Activated CD4-positive, alpha-beta memory T cell treated with anti-CD3 and anti-CD28 coated beads for 36 hours (primary cell): ENCODE data around the gene SEMA6D. TPM values are rescaled to one million over a fixed set of nuclear protein-coding genes. Genes with fewer than 3 reads are reported as not detected.

Experiments
- CTCF ChIA-PET: fragments of 350-600 bp; sonication (Branson Sonifier 250); formaldehyde crosslinking; loops from one replicate; lab custom pipeline; 2021; ENCODE audit warnings: antibody characterized with exemption, inconsistent platforms; lab: Charles Lee
- POLR2A ChIA-PET: fragments of 350-600 bp; sonication (Branson Sonifier 250); formaldehyde crosslinking; loops from one replicate; lab custom pipeline; 2021; ENCODE audit warnings: antibody characterized with exemption; lab: Charles Lee
- DNase-seq: peaks from one replicate; pipeline ENCODE4 v3.0.0-alpha.2; 2020
- H3K27ac Mint-ChIP-seq: one replicate; pipeline ENCODE4 v1.8.0; 2021; ENCODE audit warnings: mixed read lengths
- H3K27me3 Mint-ChIP-seq: one replicate; pipeline ENCODE4 v1.8.0; 2021; ENCODE audit warnings: mixed read lengths
- H3K36me3 Mint-ChIP-seq: one replicate; pipeline ENCODE4 v1.8.0; 2021; ENCODE audit warnings: mixed read lengths
- H3K4me1 Mint-ChIP-seq: one replicate; pipeline ENCODE4 v1.8.0; 2021; ENCODE audit warnings: low read depth, mixed read lengths
- H3K4me3 Mint-ChIP-seq: one replicate; pipeline ENCODE4 v1.8.0; 2021; ENCODE audit warnings: mild to moderate bottlenecking, mixed read lengths
- H3K9me3 Mint-ChIP-seq: one replicate; pipeline ENCODE4 v1.8.0; 2021; ENCODE audit warnings: mixed read lengths
- intact Hi-C: fragments of 100-400 bp; cut with micrococcal nuclease; formaldehyde crosslinking; loops from one replicate; pipeline ENCODE4 v1.15.1; 2023
- total RNA-seq, 2 experiments: library from RNA; stranded (reverse); gene quantifications; one replicate each; pipeline ENCODE4 v1.2.3, GENCODE V29; 2021

SEMA6D gene
- total RNA-seq, 2 experiments from 2014 or later, result not detected

- POLR2A ChIA-PET, result no interaction called here
- no peak for DNase-seq
- no peaks in the 10 kb centered on the region for H3K4me1 Mint-ChIP-seq
- H3K4me3 Mint-ChIP-seq, result no peak overlapping the region
- peaks cover 3% of the 10 kb centered on the region for H3K27me3 Mint-ChIP-seq
- intact Hi-C loops, result no loop called here
- H3K36me3 Mint-ChIP-seq, result no peaks in the 10 kb centered on the region
- CTCF ChIA-PET, result no interaction called here
- no peak overlapping the region for H3K27ac Mint-ChIP-seq
- no peaks in the 10 kb centered on the region for H3K9me3 Mint-ChIP-seq
Observed at GRCh38 chr15:47796830-47797229, 79.5 kb downstream of the SEMA6D start.

- POLR2A ChIA-PET, result no interaction called here
- no peak overlapping the region for H3K27ac Mint-ChIP-seq
- no peak overlapping the region for H3K4me3 Mint-ChIP-seq
- H3K9me3 Mint-ChIP-seq, result no peaks in the 10 kb centered on the region
- intact Hi-C loops, result no loop called here
- no peaks in the 10 kb centered on the region for H3K36me3 Mint-ChIP-seq
- H3K4me1 Mint-ChIP-seq, result no peaks in the 10 kb centered on the region
- DNase-seq, result no peak
- CTCF ChIA-PET, result no interaction called here
- no peaks in the 10 kb centered on the region for H3K27me3 Mint-ChIP-seq
Observed at GRCh38 chr15:47801522-47801921, 84.2 kb downstream of the SEMA6D start.

DNA sequence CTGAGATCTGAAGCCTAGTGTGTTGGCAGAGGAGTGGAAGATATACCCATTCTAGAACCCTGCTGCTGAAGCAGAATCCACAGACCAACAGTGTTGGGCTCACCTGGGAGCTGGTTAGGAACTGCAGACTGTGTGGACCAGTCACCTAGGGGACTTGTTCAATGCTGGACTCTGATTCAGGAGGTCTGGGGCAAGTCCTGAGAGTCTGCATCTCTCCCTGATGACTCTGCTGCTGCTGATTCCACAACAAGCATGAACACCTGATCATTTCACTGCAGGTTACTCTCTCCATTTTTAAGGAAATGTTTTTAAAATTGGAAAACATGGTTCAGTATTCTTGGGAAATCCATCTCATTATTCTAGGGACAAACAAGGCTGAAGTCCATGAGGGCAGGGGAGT is 84.9 kb downstream of the SEMA6D start:
- Mint-ChIP-seq H3K27me3 (no peaks in the 10 kb centered on the region), H3K4me3 (no peak overlapping the region)
- CTCF ChIA-PET, result no interaction called here

DNA sequence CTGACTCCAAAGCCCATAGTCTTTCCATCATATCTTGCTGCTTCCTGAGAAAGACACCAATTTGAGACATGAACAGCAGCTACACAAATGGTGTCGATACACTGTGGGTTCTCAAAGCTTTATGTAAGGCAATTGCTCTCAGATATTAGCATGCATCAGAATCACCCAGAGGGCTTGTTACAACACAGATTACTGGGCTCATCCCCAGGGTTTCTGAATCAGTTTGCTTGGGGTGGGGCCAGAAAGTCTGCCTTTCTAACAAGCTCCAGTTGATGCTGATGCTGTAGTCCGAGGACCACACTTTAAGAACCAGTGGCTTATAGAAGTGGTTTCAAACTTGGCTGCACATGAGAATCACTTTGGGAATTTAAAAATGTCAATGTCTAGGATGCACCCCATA is 86.5 kb downstream of the SEMA6D start:
- Mint-ChIP-seq H3K27ac (no peak overlapping the region), H3K4me3 (no peak overlapping the region), H3K4me1 (no peaks in the 10 kb centered on the region), H3K9me3 (no peaks in the 10 kb centered on the region), H3K36me3 (no peaks in the 10 kb centered on the region), H3K27me3 (no peaks in the 10 kb centered on the region)
- POLR2A ChIA-PET, result no interaction called here
- no peak for DNase-seq
- CTCF ChIA-PET, result no interaction called here
- intact Hi-C loops, result no loop called here

More for the DNA sequence above, 84.9 kb downstream of the SEMA6D start:
- H3K9me3 Mint-ChIP-seq, result no peaks in the 10 kb centered on the region
- H3K4me1 Mint-ChIP-seq, result no peaks in the 10 kb centered on the region
- no peak for DNase-seq
- H3K27ac Mint-ChIP-seq, result no peak overlapping the region
- intact Hi-C loops, result no loop called here
- no peaks in the 10 kb centered on the region for H3K36me3 Mint-ChIP-seq
- POLR2A ChIA-PET, result no interaction called here

DNA sequence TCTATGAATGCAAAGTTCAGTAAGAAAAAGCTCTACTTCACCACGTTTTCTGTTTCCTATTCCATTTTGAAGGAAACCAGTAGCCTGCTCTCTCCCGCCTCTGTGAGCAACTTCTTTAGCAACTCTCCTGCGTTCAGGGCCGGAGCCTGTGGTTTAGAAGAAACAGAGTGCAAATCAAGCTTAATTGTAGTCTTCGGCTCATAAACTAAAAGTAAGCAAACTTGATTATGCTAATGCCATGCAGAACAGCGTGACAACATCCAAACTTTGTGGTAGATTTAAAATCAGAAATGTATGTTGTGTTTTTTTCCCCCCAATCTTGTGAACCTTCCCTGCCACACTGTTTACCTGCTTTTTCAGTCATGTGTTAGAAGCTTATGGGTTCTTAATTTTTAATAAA is 87.4 kb downstream of the SEMA6D start:
- ChIA-PET CTCF (no interaction called here), POLR2A (no interaction called here)
- DNase-seq, result no peak
- no peak overlapping the region for H3K27ac Mint-ChIP-seq
- no peak overlapping the region for H3K4me3 Mint-ChIP-seq
- no peaks in the 10 kb centered on the region for H3K9me3 Mint-ChIP-seq
- intact Hi-C loops, result no loop called here
- H3K4me1 Mint-ChIP-seq, result no peaks in the 10 kb centered on the region
- no peaks in the 10 kb centered on the region for H3K27me3 Mint-ChIP-seq
- no peaks in the 10 kb centered on the region for H3K36me3 Mint-ChIP-seq

DNA sequence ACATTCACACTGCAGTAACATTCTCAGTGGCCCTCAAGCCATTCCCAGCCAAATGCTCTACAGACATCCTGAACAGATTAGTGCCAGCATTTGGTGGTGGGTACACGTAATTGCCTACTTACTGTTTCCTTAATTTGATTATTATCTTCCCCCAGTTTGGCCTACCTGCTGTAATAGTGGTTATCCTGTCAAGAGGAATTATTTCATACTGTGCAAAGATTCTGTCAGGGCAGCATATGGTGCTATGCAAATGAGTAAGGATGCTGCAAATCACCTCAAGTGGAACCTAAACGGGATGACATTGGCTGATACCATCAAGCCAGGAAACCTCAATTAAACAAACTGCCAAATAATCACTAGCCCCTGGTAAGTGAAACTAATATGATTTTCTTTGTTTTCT is 88.7 kb downstream of the SEMA6D start:
- H3K36me3 Mint-ChIP-seq, result no peaks in the 10 kb centered on the region
- ChIA-PET POLR2A (no interaction called here), CTCF (no interaction called here)
- no peak overlapping the region for H3K4me3 Mint-ChIP-seq
- no peaks in the 10 kb centered on the region for H3K9me3 Mint-ChIP-seq
- no peak for DNase-seq
- H3K4me1 Mint-ChIP-seq, result no peaks in the 10 kb centered on the region
- no peak overlapping the region for H3K27ac Mint-ChIP-seq
- intact Hi-C loops, result no loop called here
- peaks cover under 1% of the 10 kb centered on the region for H3K27me3 Mint-ChIP-seq

DNA sequence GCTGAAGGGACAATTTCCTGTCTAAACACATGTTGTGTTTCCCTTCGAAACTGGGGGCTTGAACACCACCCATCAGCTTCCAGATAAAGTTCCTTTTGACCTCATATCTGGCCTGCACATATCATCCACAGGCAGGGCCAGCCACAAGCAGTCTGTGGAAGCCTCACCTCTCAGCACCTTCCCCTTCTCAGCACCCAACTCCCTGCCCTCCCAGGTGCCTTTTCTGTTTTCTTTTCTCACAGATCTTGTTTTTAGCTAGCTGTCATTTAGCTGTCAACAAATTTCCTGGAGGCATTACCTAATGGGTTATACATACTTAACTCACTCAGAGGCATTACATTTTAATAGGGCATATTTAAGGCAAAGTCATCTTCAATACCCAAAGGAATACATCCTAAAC is 93.9 kb downstream of the SEMA6D start:
- Mint-ChIP-seq H3K36me3 (no peaks in the 10 kb centered on the region), H3K9me3 (no peaks in the 10 kb centered on the region), H3K4me3 (no peak overlapping the region), H3K4me1 (peaks cover 7% of the 10 kb centered on the region), H3K27me3 (peaks cover 4% of the 10 kb centered on the region), H3K27ac (no peak overlapping the region)
- ChIA-PET POLR2A (no interaction called here), CTCF (no interaction called here)
- DNase-seq, result no peak
- intact Hi-C loops, result no loop called here

GRCh38 chr15:47812470-47812999 is 95.2 kb downstream of the SEMA6D start:
- CTCF ChIA-PET, result no interaction called here

GRCh38 chr15:47813748-47814384 is 96.6 kb downstream of the SEMA6D start:
- intact Hi-C loops, result no loop called here
- no peaks in the 10 kb centered on the region for H3K36me3 Mint-ChIP-seq
- H3K27ac Mint-ChIP-seq, result no peak overlapping the region
- H3K27me3 Mint-ChIP-seq, result peaks cover 15% of the 10 kb centered on the region
- no peaks in the 10 kb centered on the region for H3K9me3 Mint-ChIP-seq
- ChIA-PET POLR2A (no interaction called here), CTCF (no interaction called here)
- peak; percentile 32 for DNase-seq
- H3K4me3 Mint-ChIP-seq, result no peak overlapping the region
- peaks cover 7% of the 10 kb centered on the region for H3K4me1 Mint-ChIP-seq

More at GRCh38 chr15:47812470-47812999, 95.2 kb downstream of the SEMA6D start:
- Mint-ChIP-seq H3K9me3 (no peaks in the 10 kb centered on the region), H3K27ac (no peak overlapping the region), H3K4me1 (peaks cover 7% of the 10 kb centered on the region), H3K4me3 (no peak overlapping the region), H3K36me3 (no peaks in the 10 kb centered on the region), H3K27me3 (peaks cover 11% of the 10 kb centered on the region)
- POLR2A ChIA-PET, result no interaction called here
- no peak for DNase-seq
- intact Hi-C loops, result no loop called here

DNA sequence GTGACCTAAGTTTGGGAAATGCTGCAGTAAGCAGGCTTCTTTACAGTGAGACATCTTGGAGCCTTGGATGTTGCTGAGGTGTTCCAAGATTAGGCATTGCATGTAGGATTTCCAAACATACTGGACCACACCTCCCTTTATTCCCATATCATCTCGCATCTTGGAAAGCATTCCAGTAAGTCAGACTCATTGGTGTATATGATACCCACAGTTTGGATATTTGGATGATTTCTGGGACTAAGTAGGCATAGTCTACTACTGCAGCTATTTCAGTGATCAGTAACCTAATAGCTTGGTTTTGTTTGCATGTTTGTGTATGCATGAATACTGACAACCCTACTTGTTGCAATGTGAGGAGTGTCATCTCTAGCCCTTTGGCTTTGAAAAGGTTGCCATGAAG is 97.3 kb downstream of the SEMA6D start:
- ChIA-PET POLR2A (no interaction called here), CTCF (no interaction called here)
- peaks cover 20% of the 10 kb centered on the region for H3K27me3 Mint-ChIP-seq
- intact Hi-C loops, result no loop called here
- no peaks in the 10 kb centered on the region for H3K36me3 Mint-ChIP-seq
- DNase-seq, result no peak
- H3K27ac Mint-ChIP-seq, result no peak overlapping the region
- no peaks in the 10 kb centered on the region for H3K9me3 Mint-ChIP-seq
- no peak overlapping the region for H3K4me3 Mint-ChIP-seq
- peaks cover 7% of the 10 kb centered on the region for H3K4me1 Mint-ChIP-seq

GRCh38 chr15:47817969-47818548 is 100.8 kb downstream of the SEMA6D start:
- H3K9me3 Mint-ChIP-seq, result no peaks in the 10 kb centered on the region
- H3K36me3 Mint-ChIP-seq, result no peaks in the 10 kb centered on the region
- H3K27me3 Mint-ChIP-seq, result peaks cover 17% of the 10 kb centered on the region
- H3K27ac Mint-ChIP-seq, result no peak overlapping the region
- peaks cover 7% of the 10 kb centered on the region for H3K4me1 Mint-ChIP-seq
- intact Hi-C loops, result no loop called here
- no peak for DNase-seq
- H3K4me3 Mint-ChIP-seq, result no peak overlapping the region
- ChIA-PET POLR2A (no interaction called here), CTCF (no interaction called here)

GRCh38 chr15:47819158-47819557 is 101.9 kb downstream of the SEMA6D start:
- Mint-ChIP-seq H3K4me3 (no peak overlapping the region), H3K27ac (no peak overlapping the region), H3K27me3 (peaks cover 17% of the 10 kb centered on the region), H3K9me3 (no peaks in the 10 kb centered on the region), H3K36me3 (no peaks in the 10 kb centered on the region), H3K4me1 (peaks cover 2% of the 10 kb centered on the region)
- intact Hi-C loops, result no loop called here
- DNase-seq, result no peak
- POLR2A ChIA-PET, result no interaction called here
- CTCF ChIA-PET, result no interaction called here
